ENCODE results near the gene TAC4. TPM values are rescaled to one million over a fixed set of nuclear protein-coding genes. Genes with fewer than 3 reads are reported as not detected.

TAC4 gene
- total RNA-seq, 1 experiment from 2014 or later: not detected

- Histone ChIP-seq H3K79me1 (ENCODE audit: insufficient read depth, low read depth, low read length, poor library complexity, severe bottlenecking) (no peaks in the 10 kb centered on the region), H2BK15ac (ENCODE audit: low read depth, low read length) (no peak overlapping the region), H2BK12ac (ENCODE audit: insufficient read length, low read depth, low read length) (no peak overlapping the region), H3K23ac (ENCODE audit: insufficient read length, low read depth, low read length) (no peak overlapping the region), H3K4me2 (ENCODE audit: insufficient read depth, insufficient read length, low read length) (no peak overlapping the region), H3K79me2 (ENCODE audit: insufficient read depth, low read length) (no peaks in the 10 kb centered on the region), H3K4ac (ENCODE audit: low read depth, low read length) (no peak overlapping the region), H2AFZ (ENCODE audit: low read length) (no peak overlapping the region), H4K20me1 (ENCODE audit: control insufficient read depth, insufficient read depth, insufficient read length) (peaks cover 2% of the 10 kb centered on the region), H3K27me3 (ENCODE audit: insufficient read depth, low read length) (no peaks in the 10 kb centered on the region), H3K9ac (ENCODE audit: extremely low read depth, insufficient read length, low read length) (no peak overlapping the region), H3K56ac (ENCODE audit: insufficient read length, low read depth, low read length) (no peak overlapping the region), H2AK5ac (ENCODE audit: insufficient read length, low read length) (no peak overlapping the region), H3K4me1 (ENCODE audit: insufficient read depth, low read length) (peaks cover 5% of the 10 kb centered on the region; the same call in 1 of the 2 replicates), H2BK120ac (ENCODE audit: low read depth, low read length, poor library complexity, severe bottlenecking) (no peak overlapping the region), H3T11ph (ENCODE audit: low read length) (no peak overlapping the region), H3K14ac (ENCODE audit: insufficient read depth, low read length) (no peak overlapping the region), H4K91ac (ENCODE audit: insufficient read length, low read depth, low read length) (no peak overlapping the region), H3K23me2 (ENCODE audit: insufficient read length, low read depth, low read length, poor library complexity, severe bottlenecking) (no peaks in the 10 kb centered on the region), H3K9me3 (ENCODE audit: control insufficient read depth, low read depth, low read length) (no peaks in the 10 kb centered on the region), H3K27ac (ENCODE audit: insufficient read length, low read depth, low read length) (no peak overlapping the region), H4K8ac (replicated peaks; ENCODE audit: insufficient read length, low read depth, low read length) (no peak overlapping the region), H4K5ac (ENCODE audit: insufficient read length, low read depth, low read length) (no peak overlapping the region), H3K18ac (ENCODE audit: insufficient read length, low read depth, low read length) (no peak overlapping the region), H2BK20ac (ENCODE audit: low read depth, low read length, poor library complexity, severe bottlenecking) (no peak overlapping the region), H2BK5ac (ENCODE audit: insufficient read length, low read length) (no peak overlapping the region)
- Mint-ChIP-seq H3K27ac (peak overlapping the region in 2 of 3 experiments; percentile 6 to 57; a peak in 4 of 7 replicates), H3K4me3 (no peak overlapping the region), H3K36me3 (ENCODE audit: insufficient read depth in 1 of 3, low read depth in 3 of 3) (peaks cover 11 to 17% (median 13%) of the 10 kb centered on the region in 3 experiments; a peak in 5 of 7 replicates), H3K9me3 (no peaks in the 10 kb centered on the region; a peak in 1 of 5 replicates), H3K27me3 (ENCODE audit: low read depth) (no peaks in the 10 kb centered on the region), H3K4me1 (peaks cover 3 to 14% of the 10 kb centered on the region in 2 experiments; a peak in 3 of 4 replicates)
- no peak for TF ChIP-seq CTCF (conservative IDR thresholded peaks at IDR 0.05)
- WGBS (ENCODE audit: extremely low coverage, insufficient read length, low lambda C conversion rate): no CpG with 5 or more reads among the region's 5 CpGs
- no peak for DNase-seq
Measured at GRCh38 chr17:49839455-49839854, 8.4 kb downstream of the TAC4 start.
